Common myeloid progenitor, CD34-positive (primary cell): ENCODE results near the gene EBP.
A peak's percentile ranks its signal among the peaks of the same experiment; 100 is the strongest.

Experiments used
- CTCF ChIA-PET: fragments of 350-600 bp; sonication (Branson Sonifier 250); formaldehyde crosslinking; loops from one replicate; lab custom pipeline; 2021; ENCODE audit warnings: antibody characterized with exemption; lab: Charles Lee
- POLR2A ChIA-PET: fragments of 350-600 bp; sonication (Branson Sonifier 250); formaldehyde crosslinking; loops from one replicate; lab custom pipeline; 2021; ENCODE audit warnings: antibody characterized with exemption; lab: Charles Lee
- DNase-seq, 3 donors: peaks; one replicate each; pipeline versions ENCODE4 v3.0.0 to v3.0.0-alpha.2; 2013
- H3K27ac ChIP-seq, 2 experiments: 1 replicate in 1 of 2; 2 replicates in 1 of 2; pipeline ENCODE4 v1.7.0; 2013; ENCODE audit warnings: inconsistent platforms in 2 of 2, low read length in 2 of 2, mild to moderate bottlenecking in 2 of 2, low read depth in 1 of 2, moderate library complexity in 1 of 2; ENCODE audit not compliant: severe bottlenecking in 2 of 2, insufficient read depth in 1 of 2, poor library complexity in 1 of 2
- H3K27me3 ChIP-seq, 5 experiments: replicated peaks in 2 of 5; 1 replicate in 3 of 5; 2 replicates in 2 of 5; pipeline versions ENCODE4 v1.6.1 to v1.7.0; 2013; ENCODE audit warnings: low read length in 4 of 5, mild to moderate bottlenecking in 2 of 5, moderate library complexity in 2 of 5, inconsistent platforms in 1 of 5; ENCODE audit not compliant: insufficient read depth in 5 of 5, control insufficient read depth in 4 of 5
- H3K36me3 ChIP-seq, 4 experiments: 1 replicate in 2 of 4; 2 replicates in 2 of 4; pipeline versions ENCODE4 v1.6.1 to v1.7.0; 2013; ENCODE audit warnings: low read length in 3 of 4, control low read depth in 1 of 4, mild to moderate bottlenecking in 1 of 4; ENCODE audit not compliant: control insufficient read depth in 4 of 4, insufficient read depth in 4 of 4
- H3K4me1 ChIP-seq, 4 experiments: 1 replicate in 3 of 4; 2 replicates in 1 of 4; pipeline versions ENCODE4 v1.6.1 to v1.7.1; 2013; ENCODE audit warnings: low read length in 3 of 4, mild to moderate bottlenecking in 3 of 4, control low read depth in 1 of 4, inconsistent platforms in 1 of 4, moderate library complexity in 1 of 4; ENCODE audit not compliant: control insufficient read depth in 4 of 4, insufficient read depth in 4 of 4; ENCODE audit errors: control extremely low read depth in 1 of 4
- H3K4me3 ChIP-seq, 7 experiments: 1 replicate in 4 of 7; 2 replicates in 3 of 7; pipeline versions ENCODE4 v1.5.1 to v1.7.0; 2013; ENCODE audit warnings: mild to moderate bottlenecking in 7 of 7, low read length in 6 of 7, moderate library complexity in 6 of 7, inconsistent platforms in 2 of 7, low read depth in 2 of 7, control low read depth in 1 of 7; ENCODE audit not compliant: insufficient read depth in 4 of 7, control insufficient read depth in 1 of 7; ENCODE audit errors: extremely low read depth in 1 of 7
- H3K9me3 ChIP-seq, 5 experiments: 1 replicate in 4 of 5; 2 replicates in 1 of 5; pipeline versions ENCODE4 v1.6.1 to v1.7.1; 2013; ENCODE audit warnings: low read length in 4 of 5, mild to moderate bottlenecking in 2 of 5, inconsistent platforms in 1 of 5, low read depth in 1 of 5, moderate library complexity in 1 of 5; ENCODE audit not compliant: control insufficient read depth in 4 of 5, insufficient read depth in 2 of 5; ENCODE audit errors: control extremely low read depth in 1 of 5
- WGBS: methylation state at CpG from one replicate; pipeline ENCODE4 v1.1.5; 2013; ENCODE audit not compliant: insufficient coverage; 5-methylcytosine and 5-hydroxymethylcytosine counted together

Gene EBP

GRCh38 chrX:48475296-48475695, 46.3 kb upstream of the EBP start:
- Histone ChIP-seq H3K4me3 (peak overlapping the region in 6 of 7 experiments; percentile 56 to 81 (median 77)), H3K36me3 (peaks cover 0 to 7% (median 5%) of the 10 kb centered on the region in 4 experiments), H3K27me3 (no peaks in the 10 kb centered on the region), H3K4me1 (peaks cover 0 to 21% (median 13%) of the 10 kb centered on the region in 4 experiments), H3K27ac (peak overlapping the region in 1 of 2 experiments; percentile 81), H3K9me3 (no peaks in the 10 kb centered on the region)
- POLR2A ChIA-PET, result interaction anchor here (0.5 kb wide), 1 partner anchor 109 kb away, joined by 5 read pairs; no protein-coding TSS in a partner anchor
- WGBS, result no CpG with 5 or more reads among the region's 5 CpGs
- CTCF ChIA-PET, result interaction anchor here (1.2 to 1.7 kb wide), 4 partner anchors 9 to 99 kb away, joined by 3 to 6 read pairs (median 4); partner anchors contain the start of gene RBM3
- peak in 2 of 3 donors; percentile 28 to 34 for DNase-seq

- Histone ChIP-seq H3K4me3 (peak within 1 kb of the TSS; percentile 56 to 81 (median 76)), H3K9me3 (no peaks in the 10 kb centered on the region), H3K27me3 (no peaks in the 10 kb centered on the region), H3K27ac (peak within 1 kb of the TSS; percentile 61 to 81), H3K36me3 (peaks cover 0 to 8% (median 6%) of the 10 kb centered on the region in 4 experiments), H3K4me1 (peaks cover 0 to 21% (median 13%) of the 10 kb centered on the region in 4 experiments)
- 40% methylated on average over 68 of the region's 75 CpGs for WGBS
- peak; percentile 91 to 96 (median 94) for DNase-seq
- CTCF ChIA-PET, result interaction anchor here (1.2 to 1.6 kb wide), 2 partner anchors 10 to 60 kb away, joined by 3 read pairs; no protein-coding TSS in a partner anchor
- POLR2A ChIA-PET, result no interaction called here
Measured at GRCh38 chrX:48475774-48476577, 45.6 kb upstream of the EBP start, which contains the start of gene FTSJ1. FTSJ1 (plus strand) TSS chrX:48476199; CDS start chrX:48478048, 1,849 bp downstream.

GRCh38 chrX:48476919-48477318, 44.7 kb upstream of the EBP start:
- ChIA-PET POLR2A (no interaction called here), CTCF (no interaction called here)
- H3K4me1 ChIP-seq, result peaks cover 0 to 21% (median 13%) of the 10 kb centered on the region in 4 experiments
- peak overlapping the region in 6 of 7 experiments; percentile 56 to 81 (median 77) for H3K4me3 ChIP-seq
- no peaks in the 10 kb centered on the region for H3K27me3 ChIP-seq
- no peak for DNase-seq
- 91% methylated on average over 4 of the region's 4 CpGs for WGBS
- peaks cover 0 to 18% (median 11%) of the 10 kb centered on the region in 4 experiments for H3K36me3 ChIP-seq
- H3K27ac ChIP-seq, result peak overlapping the region; percentile 61 to 81
- no peaks in the 10 kb centered on the region for H3K9me3 ChIP-seq

GRCh38 chrX:48477960-48478755, 43.5 kb upstream of the EBP start:
- CTCF ChIA-PET, result no interaction called here
- POLR2A ChIA-PET, result no interaction called here
- Histone ChIP-seq H3K36me3 (peaks cover 0 to 26% (median 15%) of the 10 kb centered on the region in 4 experiments), H3K4me3 (peak overlapping the region in 1 of 7 experiments; percentile 78), H3K9me3 (no peaks in the 10 kb centered on the region), H3K27me3 (no peaks in the 10 kb centered on the region), H3K27ac (no peak overlapping the region), H3K4me1 (peaks cover 0 to 21% (median 13%) of the 10 kb centered on the region in 4 experiments)
- DNase-seq, result no peak
- 95% methylated on average over 15 of the region's 19 CpGs for WGBS

DNA sequence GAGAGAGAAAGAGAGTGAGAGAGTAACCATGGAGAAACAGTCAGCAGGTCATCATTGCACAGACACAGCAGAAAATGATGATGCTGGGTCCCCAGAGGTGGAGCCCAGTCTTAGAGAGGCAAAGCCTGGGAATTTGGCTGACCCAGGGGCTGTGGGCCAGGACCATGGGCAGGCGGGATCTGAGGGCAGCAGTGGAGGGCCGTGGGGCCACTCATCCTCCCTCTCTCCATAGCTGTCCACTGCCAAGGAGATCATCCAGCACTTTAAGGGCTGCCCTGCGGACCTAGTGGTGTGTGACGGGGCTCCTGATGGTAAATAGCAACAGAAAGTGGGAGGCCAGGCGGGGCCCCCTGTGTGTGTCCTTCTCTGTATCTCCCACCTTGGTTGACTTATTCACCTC, 42.8 kb upstream of the EBP start:
- CTCF ChIA-PET, result no interaction called here
- 97% methylated on average over 3 of the region's 5 CpGs for WGBS
- POLR2A ChIA-PET, result interaction anchor here (0.8 kb wide), 1 partner anchor 10 kb away, joined by 3 read pairs; no protein-coding TSS in a partner anchor

GRCh38 chrX:48480142-48480541, 41.5 kb upstream of the EBP start:
- ChIA-PET CTCF (no interaction called here), POLR2A (no interaction called here)
- Histone ChIP-seq H3K9me3 (no peaks in the 10 kb centered on the region), H3K4me3 (no peak overlapping the region), H3K36me3 (peaks cover 5 to 32% (median 15%) of the 10 kb centered on the region in 4 experiments), H3K27ac (no peak overlapping the region), H3K27me3 (no peaks in the 10 kb centered on the region), H3K4me1 (peaks cover 0 to 10% (median 6%) of the 10 kb centered on the region in 4 experiments)
- 80% methylated on average over 3 of the region's 3 CpGs for WGBS
- DNase-seq, result no peak

More for the DNA sequence above, 42.8 kb upstream of the EBP start:
- no peak overlapping the region for H3K4me3 ChIP-seq
- no peak for DNase-seq
- peaks cover 0 to 21% (median 13%) of the 10 kb centered on the region in 4 experiments for H3K4me1 ChIP-seq
- H3K9me3 ChIP-seq, result no peaks in the 10 kb centered on the region
- peaks cover 5 to 28% (median 15%) of the 10 kb centered on the region in 4 experiments for H3K36me3 ChIP-seq
- no peaks in the 10 kb centered on the region for H3K27me3 ChIP-seq
- no peak overlapping the region for H3K27ac ChIP-seq
